Body of pancreas (tissue), 4 donors: Measurements from ENCODE around the gene SLC28A1. TPM values are rescaled to one million over a fixed set of nuclear protein-coding genes. Genes with fewer than 3 reads are reported as not detected.

Source experiments
- ATAC-seq: fragments of 150-250 bp; one replicate; pipeline ENCODE4 v1.9.1; 2016
- DNase-seq, 4 donors: peaks; one replicate each; pipeline ENCODE4 v3.0.0-alpha.2; 2019
- H3K27ac ChIP-seq, 4 donors: fragments of 200-600 bp; sonication (generic); 1 replicate in 3 of 4; 2 replicates in 1 of 4; pipeline versions ENCODE4 v1.5.1 to v1.6.1; 2016 to 2019; ENCODE audit warnings: mild to moderate bottlenecking in 1 of 4, mixed read lengths in 1 of 4, moderate library complexity in 1 of 4
- H3K27me3 ChIP-seq, 2 donors: fragments of 200-600 bp; sonication (generic); one replicate each; pipeline ENCODE4 v1.6.0; 2016; ENCODE audit warnings: mild to moderate bottlenecking in 1 of 2
- H3K36me3 ChIP-seq, 2 donors: fragments of 200-600 bp; sonication (generic); replicated peaks in 1 of 2; 2 replicates each; pipeline ENCODE4 v1.5.1; 2016; ENCODE audit warnings: low read depth in 2 of 2; ENCODE audit not compliant: insufficient read depth in 1 of 2
- H3K4me1 ChIP-seq: fragments of 200-600 bp; sonication (generic); one replicate; pipeline ENCODE4 v1.6.0; 2016
- H3K4me3 ChIP-seq, 2 donors: fragments of 200-600 bp; sonication (generic); 1 replicate in 1 of 2; 2 replicates in 1 of 2; pipeline ENCODE4 v1.5.1; 2016 to 2019
- H3K9me3 ChIP-seq, 3 donors: fragments of 200-600 bp; sonication (generic); 1 replicate in 2 of 3; 2 replicates in 1 of 3; pipeline ENCODE4 v1.5.1; 2016
- CTCF ChIP-seq, 7 experiments: fragments of 450-650 bp in 4 of 7; fragments of 200-600 bp in 3 of 7; sonication (generic) in 3 of 7; IDR thresholded peaks; one replicate each; pipeline ENCODE4 v1.5.1; 2016 to 2019; ENCODE audit warnings: antibody characterized with exemption in 7 of 7
- POLR2A ChIP-seq, 3 donors: fragments of 450-650 bp; IDR thresholded peaks; one replicate each; pipeline ENCODE4 v1.6.1; 2016; ENCODE audit warnings: antibody characterized with exemption in 3 of 3, mild to moderate bottlenecking in 2 of 3
- WGBS, 2 donors: methylation state at CpG; one replicate each; pipeline ENCODE4 v1.1.5; 2017; 5-methylcytosine and 5-hydroxymethylcytosine counted together
- intact Hi-C: fragments of 100-400 bp; cut with DNase I; formaldehyde crosslinking; loops from one replicate; pipeline ENCODE4 v1.15.1; 2023
- total RNA-seq, 2 donors: library from RNA; depleted of rRNA; stranded (reverse); fragments of >200 nt; gene quantifications; one replicate each; pipeline ENCODE4 v1.1.0, GENCODE V29; 2016

SLC28A1 gene
- total RNA-seq, 2 donors from 2014 or later: 0.26 TPM; not detected in 1

- Histone ChIP-seq H3K9me3 (no peaks in the 10 kb centered on the region), H3K27me3 (no peaks in the 10 kb centered on the region), H3K4me1 (no peaks in the 10 kb centered on the region), H3K27ac (no peak overlapping the region), H3K36me3 (no peaks in the 10 kb centered on the region), H3K4me3 (no peak overlapping the region)
- WGBS, 2 donors: 90 to 95% methylated on average over 2 to 3 of the region's 3 CpGs
- intact Hi-C loops: no loop called here
- TF ChIP-seq POLR2A (IDR thresholded peaks at IDR 0.05) (no peak), CTCF (IDR thresholded peaks at IDR 0.05) (no peak)
- DNase-seq: no peak
- no peak for ATAC-seq
Measured at GRCh38 chr15:84869510-84869909, 15.0 kb upstream of the SLC28A1 start.

GRCh38 chr15:84871428-84871985 is 13.0 kb upstream of the SLC28A1 start:
- no peaks in the 10 kb centered on the region for H3K4me1 ChIP-seq
- H3K27ac ChIP-seq: no peak overlapping the region
- peak; percentile 48 for ATAC-seq
- peak in 2 of 4 donors; percentile 33 to 52 for DNase-seq
- H3K27me3 ChIP-seq: no peaks in the 10 kb centered on the region
- intact Hi-C loops: no loop called here
- H3K36me3 ChIP-seq: no peaks in the 10 kb centered on the region
- WGBS, 2 donors: 82 to 87% methylated on average over 9 of the region's 9 CpGs
- H3K9me3 ChIP-seq: no peaks in the 10 kb centered on the region
- TF ChIP-seq POLR2A (IDR thresholded peaks at IDR 0.05): no peak
- peak in 4 of 7 experiments; percentile 18 to 50 (median 22) for TF ChIP-seq CTCF (IDR thresholded peaks at IDR 0.05)
- H3K4me3 ChIP-seq: no peak overlapping the region

GRCh38 chr15:84872009-84872910 is 12.2 kb upstream of the SLC28A1 start:
- Histone ChIP-seq H3K4me3 (no peak overlapping the region), H3K36me3 (no peaks in the 10 kb centered on the region), H3K4me1 (no peaks in the 10 kb centered on the region), H3K27me3 (no peaks in the 10 kb centered on the region), H3K27ac (no peak overlapping the region), H3K9me3 (no peaks in the 10 kb centered on the region)
- TF ChIP-seq POLR2A (IDR thresholded peaks at IDR 0.05): no peak
- TF ChIP-seq CTCF (IDR thresholded peaks at IDR 0.05): no peak
- ATAC-seq: no peak
- 76% methylated on average over 13 to 17 of the region's 17 CpGs for WGBS, 2 donors
- intact Hi-C loops: no loop called here
- DNase-seq: peak in 1 of 4 donors; percentile 26

GRCh38 chr15:84873997-84874396 is 10.5 kb upstream of the SLC28A1 start:
- ATAC-seq: no peak
- H3K27me3 ChIP-seq: no peaks in the 10 kb centered on the region
- 42 to 43% methylated on average over 7 of the region's 7 CpGs for WGBS, 2 donors
- no peak for TF ChIP-seq POLR2A (IDR thresholded peaks at IDR 0.05)
- no peak for DNase-seq
- intact Hi-C loops: no loop called here
- no peak overlapping the region for H3K27ac ChIP-seq
- no peaks in the 10 kb centered on the region for H3K9me3 ChIP-seq
- no peaks in the 10 kb centered on the region for H3K36me3 ChIP-seq
- peaks cover 9% of the 10 kb centered on the region for H3K4me1 ChIP-seq
- H3K4me3 ChIP-seq: no peak overlapping the region

GRCh38 chr15:84874981-84875699 is 9.3 kb upstream of the SLC28A1 start:
- TF ChIP-seq POLR2A (IDR thresholded peaks at IDR 0.05) (no peak), CTCF (IDR thresholded peaks at IDR 0.05) (no peak)
- Histone ChIP-seq H3K4me1 (peaks cover 9% of the 10 kb centered on the region), H3K4me3 (no peak overlapping the region), H3K27ac (no peak overlapping the region), H3K27me3 (no peaks in the 10 kb centered on the region), H3K36me3 (no peaks in the 10 kb centered on the region), H3K9me3 (no peaks in the 10 kb centered on the region)
- no peak for ATAC-seq
- DNase-seq: no peak
- 75 to 81% methylated on average over 5 of the region's 5 CpGs for WGBS, 2 donors
- intact Hi-C loops: no loop called here
